Endodermal cell (in vitro differentiated cells): ENCODE results near the gene DDX27. TPM values are rescaled to one million over a fixed set of nuclear protein-coding genes. Genes with fewer than 3 reads are reported as not detected.

ENCODE experiments used
- DNase-seq: peaks from one replicate; pipeline ENCODE4 v3.0.0-alpha.2; 2017
- H3K27ac ChIP-seq: 2 replicates; pipeline ENCODE4 v1.5.1; 2013; ENCODE audit warnings: mild to moderate bottlenecking, low read depth, low read length, moderate library complexity
- H3K27me3 ChIP-seq: 2 replicates; pipeline ENCODE4 v1.6.1; 2013; ENCODE audit warnings: mild to moderate bottlenecking, low read length, moderate library complexity; ENCODE audit not compliant: insufficient read depth, control insufficient read depth, poor library complexity, severe bottlenecking
- H3K36me3 ChIP-seq: 2 replicates; pipeline ENCODE4 v1.7.0; 2013; ENCODE audit warnings: mild to moderate bottlenecking, low read length, moderate library complexity; ENCODE audit not compliant: control insufficient read depth, insufficient read depth
- H3K4me1 ChIP-seq: one replicate; pipeline ENCODE4 v1.7.0; 2013; ENCODE audit warnings: low read length; ENCODE audit not compliant: control insufficient read depth, insufficient read depth
- H3K4me3 ChIP-seq: 2 replicates; pipeline ENCODE4 v1.5.1; 2013; ENCODE audit warnings: mild to moderate bottlenecking, low read length, moderate library complexity
- H3K9ac ChIP-seq: 2 replicates; pipeline ENCODE4 v1.6.1; 2013; ENCODE audit warnings: mild to moderate bottlenecking, low read length, moderate library complexity; ENCODE audit not compliant: poor library complexity, severe bottlenecking; ENCODE audit errors: extremely low read depth
- H3K9me3 ChIP-seq: 2 replicates; pipeline ENCODE4 v1.6.1; 2013; ENCODE audit warnings: mild to moderate bottlenecking, low read length, moderate library complexity; ENCODE audit not compliant: control insufficient read depth
- H3K27ac Mint-ChIP-seq: 2 replicates; pipeline ENCODE4 v1.8.0; 2020; ENCODE audit warnings: mixed read lengths
- H3K27me3 Mint-ChIP-seq: 2 replicates; pipeline ENCODE4 v1.8.0; 2021; ENCODE audit warnings: mild to moderate bottlenecking, mixed read lengths; ENCODE audit not compliant: insufficient read depth
- H3K36me3 Mint-ChIP-seq: 2 replicates; pipeline ENCODE4 v1.8.0; 2020; ENCODE audit warnings: low read depth, mixed read lengths
- H3K4me1 Mint-ChIP-seq: 2 replicates; pipeline ENCODE4 v1.8.0; 2020; ENCODE audit warnings: mixed read lengths
- H3K4me3 Mint-ChIP-seq: 2 replicates; pipeline ENCODE4 v1.8.0; 2020; ENCODE audit warnings: mild to moderate bottlenecking, moderate library complexity, mixed read lengths
- H3K9me3 Mint-ChIP-seq: 2 replicates; pipeline ENCODE4 v1.8.0; 2020; ENCODE audit warnings: mild to moderate bottlenecking, mixed read lengths
- CTCF ChIP-seq: fragments of 200-600 bp; sonication (generic); conservative IDR thresholded peaks from 2 replicates; pipeline ENCODE4 v1.5.0; 2021; ENCODE audit warnings: antibody characterized with exemption, mild to moderate bottlenecking
- WGBS, 2 experiments: methylation state at CpG; one replicate each; pipeline versions ENCODE4 v1.1.5 to v1.1.7; 2013; ENCODE audit warnings: missing lambda C conversion rate in 2 of 2, mixed read lengths in 1 of 2; ENCODE audit not compliant: insufficient coverage in 1 of 2, insufficient read length in 1 of 2; 5-methylcytosine and 5-hydroxymethylcytosine counted together
- total RNA-seq, 2 donors: library from RNA; stranded (reverse); fragmentation: NEBNext Ultra II Directional in 1 of 2; extraction: Animal tissue kit (Norgen Biotek cat#: 25700) in 1 of 2; gene quantifications; 2 replicates in 1 of 2; 3 replicates in 1 of 2; pipeline ENCODE4 v1.2.1, GENCODE V29; 2021

Gene DDX27
- total RNA-seq, 2 donors from 2014 or later = 40.4 to 45.2 TPM

GRCh38 chr20:49229381-49229780 is 10.2 kb downstream of the DDX27 start:
- H3K36me3 Mint-ChIP-seq = peaks cover 79% of the 10 kb centered on the region
- H3K27ac Mint-ChIP-seq = no peak overlapping the region
- DNase-seq = no peak
- peaks cover 87% of the 10 kb centered on the region for H3K36me3 ChIP-seq
- H3K27me3 Mint-ChIP-seq = no peaks in the 10 kb centered on the region
- H3K27ac ChIP-seq = no peak overlapping the region
- H3K27me3 ChIP-seq = no peaks in the 10 kb centered on the region
- no peak overlapping the region for H3K4me3 Mint-ChIP-seq
- H3K4me1 Mint-ChIP-seq = no peaks in the 10 kb centered on the region
- H3K4me3 ChIP-seq = no peak overlapping the region
- TF ChIP-seq CTCF = no peak
- no peaks in the 10 kb centered on the region for H3K9me3 Mint-ChIP-seq
- WGBS, 2 experiments = 93 to 100% methylated on average over 2 of the region's 2 CpGs
- no peaks in the 10 kb centered on the region for H3K4me1 ChIP-seq
- no peaks in the 10 kb centered on the region for H3K9me3 ChIP-seq
- no peak overlapping the region for H3K9ac ChIP-seq

- Histone ChIP-seq H3K4me3 (no peak overlapping the region), H3K9me3 (no peaks in the 10 kb centered on the region), H3K4me1 (no peaks in the 10 kb centered on the region), H3K9ac (no peak overlapping the region), H3K27me3 (no peaks in the 10 kb centered on the region), H3K36me3 (peaks cover 87% of the 10 kb centered on the region), H3K27ac (no peak overlapping the region)
- Mint-ChIP-seq H3K4me1 (no peaks in the 10 kb centered on the region), H3K4me3 (no peak overlapping the region), H3K9me3 (no peaks in the 10 kb centered on the region), H3K27me3 (no peaks in the 10 kb centered on the region), H3K27ac (no peak overlapping the region), H3K36me3 (peaks cover 79% of the 10 kb centered on the region)
- WGBS, 2 experiments = 96% methylated on average over 8 to 10 of the region's 10 CpGs
- no peak for DNase-seq
- TF ChIP-seq CTCF = no peak
Observed at GRCh38 chr20:49230021-49230420, 10.8 kb downstream of the DDX27 start.

- no peak overlapping the region for H3K4me3 ChIP-seq
- no peak for DNase-seq
- H3K27me3 Mint-ChIP-seq = no peaks in the 10 kb centered on the region
- H3K27ac ChIP-seq = no peak overlapping the region
- peaks cover 87% of the 10 kb centered on the region for H3K36me3 ChIP-seq
- H3K9me3 Mint-ChIP-seq = no peaks in the 10 kb centered on the region
- no peaks in the 10 kb centered on the region for H3K27me3 ChIP-seq
- no peak overlapping the region for H3K9ac ChIP-seq
- 92 to 98% methylated on average over 5 to 7 of the region's 8 CpGs for WGBS, 2 experiments
- peaks cover 78% of the 10 kb centered on the region for H3K36me3 Mint-ChIP-seq
- no peaks in the 10 kb centered on the region for H3K4me1 Mint-ChIP-seq
- TF ChIP-seq CTCF = no peak
- H3K4me3 Mint-ChIP-seq = no peak overlapping the region
- no peaks in the 10 kb centered on the region for H3K9me3 ChIP-seq
- no peak overlapping the region for H3K27ac Mint-ChIP-seq
- no peaks in the 10 kb centered on the region for H3K4me1 ChIP-seq
Observed at GRCh38 chr20:49230561-49231133, 11.4 kb downstream of the DDX27 start.
